GM12801 (cell line): ENCODE data around the gene ATP6V1E1.

Experiments
- CTCF ChIP-seq: IDR thresholded peaks from one replicate; pipeline ENCODE4 v1.5.1; 2011; ENCODE audit warnings: control low read depth; ENCODE audit not compliant: insufficient read length; ENCODE audit errors: extremely low read depth

Gene ATP6V1E1

GRCh38 chr22:17603668-17604067 lies 24.9 kb downstream of the ATP6V1E1 start:
- TF ChIP-seq CTCF, result no peak

- no peak for TF ChIP-seq CTCF
These were observed 27.5 kb downstream of the ATP6V1E1 start for GRCh38 chr22:17601031-17601430.

- no peak for TF ChIP-seq CTCF
These were observed 30.2 kb downstream of the ATP6V1E1 start for GRCh38 chr22:17598318-17598717.

- no peak for TF ChIP-seq CTCF
These were observed 31.3 kb downstream of the ATP6V1E1 start for GRCh38 chr22:17597217-17597616.

GRCh38 chr22:17596226-17596625 lies 32.3 kb downstream of the ATP6V1E1 start:
- TF ChIP-seq CTCF, result no peak

GRCh38 chr22:17592201-17592600 lies 36.3 kb downstream of the ATP6V1E1 start:
- no peak for TF ChIP-seq CTCF

- TF ChIP-seq CTCF, result no peak
These were observed 38.0 kb downstream of the ATP6V1E1 start for GRCh38 chr22:17590586-17590985.
